Sigmoid colon (tissue), 7 donors: ENCODE data around the gene RETREG1. TPM values are rescaled to one million over a fixed set of nuclear protein-coding genes. Genes with fewer than 3 reads are reported as not detected.

ENCODE experiments used
- DNase-seq: peaks from one replicate; pipeline ENCODE4 v3.0.0-alpha.2; 2019
- H3K27ac ChIP-seq, 4 donors: fragments of 200-600 bp; sonication (generic); one replicate each; pipeline ENCODE4 v1.5.1; 2016 to 2019; ENCODE audit warnings: mild to moderate bottlenecking in 1 of 4
- H3K27me3 ChIP-seq, 3 donors: fragments of 200-600 bp; sonication (generic); one replicate each; pipeline ENCODE4 v1.5.1; 2019; ENCODE audit warnings: mild to moderate bottlenecking in 1 of 3
- H3K36me3 ChIP-seq, 4 donors: fragments of 200-600 bp; sonication (generic); one replicate each; pipeline ENCODE4 v1.5.1; 2016 to 2019
- H3K4me1 ChIP-seq, 4 donors: fragments of 200-600 bp; sonication (generic); one replicate each; pipeline ENCODE4 v1.5.1; 2017 to 2019
- H3K4me3 ChIP-seq, 4 donors: fragments of 200-600 bp; sonication (generic); one replicate each; pipeline ENCODE4 v1.5.1; 2017 to 2019; ENCODE audit warnings: mild to moderate bottlenecking in 2 of 4, moderate library complexity in 1 of 4
- H3K9me3 ChIP-seq, 4 donors: fragments of 200-600 bp in 3 of 4; sonication (generic) in 3 of 4; one replicate each; pipeline versions ENCODE4 v1.5.1 to v1.6.1; 2013 to 2019
- EP300 ChIP-seq, 4 donors: sonication (generic); formaldehyde crosslinking; IDR thresholded peaks; one replicate each; pipeline ENCODE4 v1.6.1; 2017; ENCODE audit warnings: antibody characterized with exemption in 4 of 4
- POLR2A ChIP-seq, 2 donors: fragments of 450-650 bp; IDR thresholded peaks; one replicate each; pipeline ENCODE4 v1.6.1; 2016; ENCODE audit warnings: antibody characterized with exemption in 2 of 2, mild to moderate bottlenecking in 2 of 2, moderate library complexity in 2 of 2
- POLR2AphosphoS5 ChIP-seq, 4 donors: sonication (generic); formaldehyde crosslinking; IDR thresholded peaks; one replicate each; pipeline ENCODE4 v1.6.1; 2017; ENCODE audit warnings: antibody characterized with exemption in 4 of 4
- WGBS, 2 donors: extraction: QIAGEN DNeasy Blood & Tissue Kit; methylation state at CpG; one replicate each; pipeline ENCODE4 v1.1.7; 2013; 5-methylcytosine and 5-hydroxymethylcytosine counted together
- intact Hi-C: fragments of 100-400 bp; cut with DNase I; formaldehyde crosslinking; loops from one replicate; pipeline ENCODE4 v1.15.1; 2023
- polyA plus RNA-seq, 3 donors: library from polyadenylated mRNA; stranded (reverse); fragments of 200-250 nt; gene quantifications; one replicate each; pipeline ENCODE4 v1.2.3, GENCODE V29; 2013
- total RNA-seq, 4 donors: library from RNA; depleted of rRNA; stranded (reverse); fragments of >200 nt; gene quantifications; one replicate each; pipeline ENCODE4 v1.1.0, GENCODE V29; 2016
- TF ChIP-seq, protein P1 (sequence below), 4 experiments: fragments of 450-650 bp in 3 of 4; fragments of 200-600 bp in 1 of 4; IDR thresholded peaks; one replicate each; pipeline ENCODE4 v1.5.1; 2016 to 2019; ENCODE audit warnings: antibody characterized with exemption in 4 of 4, mild to moderate bottlenecking in 3 of 4, moderate library complexity in 2 of 4
- donor health status: healthy with polysubstance abuse.
- donor health status: Bipolar disorder and iron deficiency.
- donor health status: healthy.

The RETREG1 gene
- total and polyA plus RNA-seq, 7 donors, result 10.8 to 21.2 (median 14.6) TPM

DNA sequence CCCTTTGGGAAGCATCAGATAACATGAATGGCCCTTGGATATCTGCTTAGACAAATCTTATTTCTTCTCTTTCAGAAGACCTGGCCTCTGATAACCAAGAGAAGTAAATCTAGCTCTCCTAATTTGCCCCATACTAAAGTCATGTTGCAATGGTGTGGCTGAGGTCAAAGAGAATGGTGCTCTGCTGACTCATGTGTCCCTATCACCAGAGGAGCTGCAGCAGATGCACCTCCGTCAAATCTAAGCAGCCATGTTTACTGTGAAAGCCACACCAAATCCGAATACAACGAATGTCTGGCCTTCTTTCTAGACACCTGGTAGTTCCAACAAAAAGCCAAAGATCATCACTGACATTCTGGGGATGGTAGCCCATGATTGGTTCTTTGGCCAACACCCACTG lies 23.2 kb downstream of the RETREG1 start:
- H3K27ac ChIP-seq, result no peak overlapping the region
- no peak for DNase-seq
- H3K36me3 ChIP-seq, result no peaks in the 10 kb centered on the region
- TF ChIP-seq POLR2AphosphoS5 (IDR thresholded peaks at IDR 0.05) (no peak), EP300 (IDR thresholded peaks at IDR 0.05) (no peak)
- H3K9me3 ChIP-seq, result no peaks in the 10 kb centered on the region
- no peaks in the 10 kb centered on the region for H3K27me3 ChIP-seq
- no peak overlapping the region for H3K4me3 ChIP-seq
- 88 to 92% methylated on average over 3 of the region's 3 CpGs for WGBS, 2 donors
- H3K4me1 ChIP-seq, result peaks cover 0 to 8% (median 0%) of the 10 kb centered on the region in 4 donors
- intact Hi-C loops, result no loop called here

DNA sequence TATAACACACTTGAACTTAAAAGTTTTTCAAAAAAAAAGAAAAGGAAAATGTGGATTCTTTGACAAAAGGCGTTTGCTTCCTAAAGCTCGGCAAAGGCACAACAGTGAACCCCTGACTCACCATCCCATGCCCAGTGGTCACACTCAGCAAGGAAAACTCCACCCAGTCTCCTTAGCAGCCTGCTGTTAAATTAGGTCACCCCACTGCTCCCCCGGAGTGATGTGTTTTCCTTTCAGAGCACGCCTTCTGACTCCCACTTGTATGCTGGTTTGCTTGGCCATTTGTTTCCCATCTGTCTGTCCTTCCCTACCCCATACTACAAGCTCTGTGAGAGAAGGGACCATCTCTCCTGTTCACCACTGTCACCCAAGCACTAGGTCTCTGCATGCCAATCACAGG lies 23.8 kb downstream of the RETREG1 start:
- H3K27ac ChIP-seq, result no peak overlapping the region
- 81 to 88% methylated on average over 4 of the region's 4 CpGs for WGBS, 2 donors
- no peaks in the 10 kb centered on the region for H3K27me3 ChIP-seq
- H3K36me3 ChIP-seq, result no peaks in the 10 kb centered on the region
- no peak overlapping the region for H3K4me3 ChIP-seq
- no peaks in the 10 kb centered on the region for H3K9me3 ChIP-seq
- intact Hi-C loops, result no loop called here
- no peak for TF ChIP-seq EP300 (IDR thresholded peaks at IDR 0.05)
- TF ChIP-seq POLR2AphosphoS5 (IDR thresholded peaks at IDR 0.05), result no peak
- TF ChIP-seq POLR2A (IDR thresholded peaks at IDR 0.05), result no peak
- TF ChIP-seq, protein P1, sequence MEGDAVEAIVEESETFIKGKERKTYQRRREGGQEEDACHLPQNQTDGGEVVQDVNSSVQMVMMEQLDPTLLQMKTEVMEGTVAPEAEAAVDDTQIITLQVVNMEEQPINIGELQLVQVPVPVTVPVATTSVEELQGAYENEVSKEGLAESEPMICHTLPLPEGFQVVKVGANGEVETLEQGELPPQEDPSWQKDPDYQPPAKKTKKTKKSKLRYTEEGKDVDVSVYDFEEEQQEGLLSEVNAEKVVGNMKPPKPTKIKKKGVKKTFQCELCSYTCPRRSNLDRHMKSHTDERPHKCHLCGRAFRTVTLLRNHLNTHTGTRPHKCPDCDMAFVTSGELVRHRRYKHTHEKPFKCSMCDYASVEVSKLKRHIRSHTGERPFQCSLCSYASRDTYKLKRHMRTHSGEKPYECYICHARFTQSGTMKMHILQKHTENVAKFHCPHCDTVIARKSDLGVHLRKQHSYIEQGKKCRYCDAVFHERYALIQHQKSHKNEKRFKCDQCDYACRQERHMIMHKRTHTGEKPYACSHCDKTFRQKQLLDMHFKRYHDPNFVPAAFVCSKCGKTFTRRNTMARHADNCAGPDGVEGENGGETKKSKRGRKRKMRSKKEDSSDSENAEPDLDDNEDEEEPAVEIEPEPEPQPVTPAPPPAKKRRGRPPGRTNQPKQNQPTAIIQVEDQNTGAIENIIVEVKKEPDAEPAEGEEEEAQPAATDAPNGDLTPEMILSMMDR (IDR thresholded peaks at IDR 0.05), result no peak
- H3K4me1 ChIP-seq, result peaks cover 0 to 8% (median 0%) of the 10 kb centered on the region in 4 donors
- DNase-seq, result no peak

DNA sequence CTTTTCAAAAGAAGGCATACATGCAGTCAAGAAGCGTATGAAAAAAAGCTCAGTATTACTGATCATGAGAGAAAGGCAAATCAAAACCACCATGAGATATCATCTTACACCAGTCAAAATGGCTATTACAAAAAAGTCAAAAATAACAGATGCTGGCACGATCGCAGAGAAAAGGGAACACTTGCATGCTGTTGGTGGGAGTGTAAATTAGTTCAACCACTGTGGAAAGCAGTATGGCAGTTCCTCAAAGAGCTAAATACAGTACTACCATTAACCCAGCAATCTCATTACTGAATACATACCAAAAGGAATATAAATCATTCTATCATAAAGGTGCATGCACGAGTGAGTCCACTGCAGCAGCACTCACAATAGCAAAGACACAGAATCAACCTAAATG lies 24.5 kb downstream of the RETREG1 start:
- intact Hi-C loops, result no loop called here
- Histone ChIP-seq H3K4me3 (no peak overlapping the region), H3K27ac (no peak overlapping the region), H3K36me3 (no peaks in the 10 kb centered on the region), H3K27me3 (no peaks in the 10 kb centered on the region), H3K4me1 (peaks cover 0 to 8% (median 0%) of the 10 kb centered on the region in 4 donors), H3K9me3 (no peaks in the 10 kb centered on the region)
- WGBS, 2 donors, result 79 to 86% methylated on average over 4 of the region's 4 CpGs
- no peak for DNase-seq
- TF ChIP-seq POLR2A (IDR thresholded peaks at IDR 0.05) (no peak), POLR2AphosphoS5 (IDR thresholded peaks at IDR 0.05) (no peak), EP300 (IDR thresholded peaks at IDR 0.05) (no peak)
- TF ChIP-seq, protein P1 (IDR thresholded peaks at IDR 0.05), result no peak

DNA sequence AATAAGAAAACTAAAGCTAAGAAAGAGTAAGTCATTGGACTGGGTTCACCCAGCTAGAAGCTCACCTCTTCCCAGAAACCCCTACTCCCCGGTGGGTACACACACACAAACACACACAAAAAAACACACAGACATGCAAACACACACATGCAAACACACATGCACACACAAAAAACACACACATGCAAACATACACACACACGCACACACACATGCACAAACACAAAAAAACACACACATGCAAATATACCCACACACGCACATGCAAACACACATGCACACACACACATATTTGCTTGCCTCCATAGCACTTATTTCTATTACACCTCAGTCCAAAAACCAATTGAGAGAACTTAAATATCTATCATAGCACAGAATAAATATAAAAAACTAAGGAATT lies 26.1 kb downstream of the RETREG1 start:
- Histone ChIP-seq H3K9me3 (peaks cover 0 to 2% (median 0%) of the 10 kb centered on the region in 4 donors), H3K4me3 (no peak overlapping the region), H3K36me3 (no peaks in the 10 kb centered on the region), H3K4me1 (peaks cover 0 to 8% (median 0%) of the 10 kb centered on the region in 4 donors), H3K27me3 (no peaks in the 10 kb centered on the region), H3K27ac (no peak overlapping the region)
- TF ChIP-seq EP300 (IDR thresholded peaks at IDR 0.05) (no peak), POLR2A (IDR thresholded peaks at IDR 0.05) (no peak), POLR2AphosphoS5 (IDR thresholded peaks at IDR 0.05) (no peak)
- TF ChIP-seq, protein P1 (IDR thresholded peaks at IDR 0.05), result no peak
- DNase-seq, result no peak
- intact Hi-C loops, result no loop called here
- WGBS, 2 donors, result 92 to 93% methylated on average over 3 of the region's 3 CpGs

DNA sequence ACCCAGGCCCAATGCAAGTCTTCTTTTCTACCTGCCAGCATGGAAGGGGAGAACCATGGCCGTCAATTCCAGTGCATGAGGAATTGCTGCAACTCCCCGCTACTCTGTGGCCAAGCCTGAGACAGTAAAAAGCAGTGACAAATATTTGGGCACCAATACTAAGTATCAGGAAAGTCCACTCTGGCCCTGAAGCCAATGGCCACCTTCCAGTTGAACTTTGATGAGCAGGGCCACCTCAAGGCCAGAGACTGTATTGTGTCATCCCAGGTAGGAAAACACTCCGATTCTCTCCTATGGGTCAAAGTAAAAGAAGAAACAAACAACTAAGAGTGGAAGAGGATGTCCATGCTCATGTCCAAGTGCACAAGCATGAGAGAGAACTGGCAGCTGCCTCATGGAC lies 27.1 kb downstream of the RETREG1 start:
- Histone ChIP-seq H3K4me3 (no peak overlapping the region), H3K9me3 (peaks cover 0 to 2% (median 0%) of the 10 kb centered on the region in 4 donors), H3K4me1 (peaks cover 0 to 8% (median 0%) of the 10 kb centered on the region in 4 donors), H3K27ac (no peak overlapping the region), H3K27me3 (no peaks in the 10 kb centered on the region), H3K36me3 (no peaks in the 10 kb centered on the region)
- TF ChIP-seq POLR2AphosphoS5 (IDR thresholded peaks at IDR 0.05), result no peak
- TF ChIP-seq, protein P1 (IDR thresholded peaks at IDR 0.05), result no peak
- TF ChIP-seq EP300 (IDR thresholded peaks at IDR 0.05), result no peak
- no peak for TF ChIP-seq POLR2A (IDR thresholded peaks at IDR 0.05)
- intact Hi-C loops, result no loop called here
- 96 to 97% methylated on average over 3 of the region's 3 CpGs for WGBS, 2 donors
- no peak for DNase-seq
